Ramos (cell line): ENCODE data around the gene TPBGL.

ENCODE experiments used
- in situ Hi-C: fragments of 300-500 bp; cut with MboI; formaldehyde crosslinking; loops from one replicate; pipeline ENCODE4 v1.14.3; 2022; ENCODE audit warnings: low sequenced_read_pairs; ENCODE audit not compliant: unreplicated experiment

Gene TPBGL

GRCh38 chr11:75265851-75266531 is 25.4 kb downstream of the TPBGL start:
- in situ Hi-C loops: no loop called here

- in situ Hi-C loops: no loop called here
These were observed 26.8 kb downstream of the TPBGL start for GRCh38 chr11:75267171-75267970.

- in situ Hi-C loops: no loop called here
These were observed 28.2 kb downstream of the TPBGL start for GRCh38 chr11:75268626-75269366.

GRCh38 chr11:75269367-75269660 is 28.7 kb downstream of the TPBGL start:
- in situ Hi-C loops: no loop called here

- in situ Hi-C loops: no loop called here
These were observed 29.3 kb downstream of the TPBGL start for GRCh38 chr11:75269896-75270295.

GRCh38 chr11:75270896-75271418 is 30.4 kb downstream of the TPBGL start:
- in situ Hi-C loops: no loop called here

GRCh38 chr11:75271730-75272129 is 31.2 kb downstream of the TPBGL start:
- in situ Hi-C loops: no loop called here

GRCh38 chr11:75272391-75272790 is 31.8 kb downstream of the TPBGL start:
- in situ Hi-C loops: no loop called here

GRCh38 chr11:75272821-75273301 is 32.3 kb downstream of the TPBGL start:
- in situ Hi-C loops: no loop called here

GRCh38 chr11:75273411-75274391 is 33.1 kb downstream of the TPBGL start:
- in situ Hi-C loops: no loop called here

GRCh38 chr11:75274716-75275115 is 34.1 kb downstream of the TPBGL start:
- in situ Hi-C loops: loop anchor here (5.0 kb wide), 1 partner anchor 108 kb away; no protein-coding TSS in a partner anchor

- in situ Hi-C loops: loop anchor here (5.0 kb wide), 1 partner anchor 107 kb away; no protein-coding TSS in a partner anchor
These were observed 35.0 kb downstream of the TPBGL start for GRCh38 chr11:75275581-75275980.

- in situ Hi-C loops: loop anchor here (5.0 kb wide), 1 partner anchor 106 kb away; no protein-coding TSS in a partner anchor
These were observed 35.6 kb downstream of the TPBGL start for GRCh38 chr11:75276186-75276585.

GRCh38 chr11:75276686-75277085 is 36.1 kb downstream of the TPBGL start:
- in situ Hi-C loops: loop anchor here (5.0 kb wide), 1 partner anchor 106 kb away; no protein-coding TSS in a partner anchor

GRCh38 chr11:75277211-75277805 is 36.7 kb downstream of the TPBGL start:
- in situ Hi-C loops: loop anchor here (5.0 kb wide), 1 partner anchor 105 kb away; no protein-coding TSS in a partner anchor

- in situ Hi-C loops: loop anchor here (5.0 kb wide), 1 partner anchor 104 kb away; no protein-coding TSS in a partner anchor
These were observed 37.6 kb downstream of the TPBGL start for GRCh38 chr11:75277991-75278790.

GRCh38 chr11:75279273-75279672 is 38.7 kb downstream of the TPBGL start:
- in situ Hi-C loops: loop anchor here (5.0 kb wide), 1 partner anchor 103 kb away; no protein-coding TSS in a partner anchor

GRCh38 chr11:75280227-75280701 is 39.7 kb downstream of the TPBGL start:
- in situ Hi-C loops: no loop called here
